GM19025 (cell line): Measurements from ENCODE around the gene SEMA4A.
"Not testable (repeated sequence)": the region's sequence is repeated elsewhere in the genome, so short reads cannot be mapped to it uniquely, and the experiment has no call there.

Experiments used
- ATAC-seq: cut with Tn5 transposase; IDR thresholded peaks from one replicate; pipeline ENCODE4 v1.9.1; 2021; ENCODE audit warnings: mild to moderate bottlenecking, low read depth, moderate library complexity; ENCODE audit not compliant: unreplicated experiment

Gene SEMA4A

DNA sequence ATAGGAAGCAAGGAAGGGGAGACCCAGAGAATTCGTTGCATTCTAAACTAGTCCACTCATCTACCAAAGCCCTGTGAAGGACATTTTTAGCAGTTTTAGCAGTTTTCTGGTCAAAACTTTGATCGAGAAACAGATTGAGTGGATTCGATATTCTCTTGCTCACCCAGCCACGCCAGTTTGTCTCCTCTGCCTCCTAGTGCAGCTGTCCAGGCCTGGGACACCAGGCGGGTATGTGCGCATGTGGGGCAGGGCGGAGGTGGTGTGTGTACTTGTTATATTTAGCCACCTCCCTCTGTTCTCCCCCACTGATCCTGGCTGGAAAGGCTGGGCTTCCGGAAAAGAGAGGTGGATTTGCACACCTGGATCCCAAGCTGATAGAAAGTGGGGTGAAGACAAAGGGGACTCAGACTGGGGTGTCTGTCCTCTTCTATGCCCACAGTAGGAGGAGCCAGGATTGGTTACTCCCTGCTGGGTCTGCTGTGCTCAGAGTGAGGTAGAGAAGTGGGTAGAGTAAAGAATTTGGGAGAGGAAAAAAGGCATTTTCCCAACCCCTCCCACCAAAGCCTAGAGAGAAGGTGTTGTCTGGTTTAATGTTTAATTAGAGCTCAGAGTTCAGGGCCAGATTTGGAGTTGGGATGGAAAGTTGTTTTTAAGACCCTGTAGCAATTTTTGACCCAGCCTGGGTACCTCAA, 35.1 kb upstream of the SEMA4A start:
- no peak for ATAC-seq

DNA sequence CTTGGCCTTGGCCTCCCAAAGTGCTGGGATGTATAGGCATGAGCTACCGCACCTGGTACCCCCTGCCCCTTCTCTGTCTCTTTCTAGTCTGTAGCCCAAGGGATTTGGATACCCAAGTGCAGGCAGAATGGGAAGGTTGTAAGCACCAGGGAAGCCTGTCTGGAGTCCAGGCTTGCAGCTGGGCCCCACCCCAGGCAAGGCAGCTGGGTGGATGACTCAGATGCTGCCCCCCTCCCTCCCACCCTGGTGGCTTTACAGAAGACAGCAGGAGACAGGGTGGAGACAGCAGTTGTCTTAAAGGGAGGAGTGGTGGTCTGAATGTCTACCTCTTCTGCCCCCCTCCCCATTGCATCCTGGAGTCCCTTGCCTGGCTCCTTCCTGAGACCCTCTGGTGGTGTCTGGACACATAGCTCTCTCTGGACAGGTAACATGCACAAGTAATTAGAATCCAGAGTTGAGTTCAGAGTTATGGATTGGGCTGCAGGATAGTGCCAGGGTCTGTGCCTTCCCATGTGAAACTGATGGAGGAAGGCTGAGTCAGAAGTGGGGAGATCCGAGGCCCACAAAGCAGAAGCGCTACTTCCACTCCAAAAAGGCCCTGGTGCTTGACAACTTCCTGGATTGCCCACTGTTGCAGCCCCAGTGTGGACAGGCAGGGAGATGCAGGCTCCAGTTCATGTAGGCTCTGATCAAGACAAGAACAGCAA, 33.7 kb upstream of the SEMA4A start:
- ATAC-seq, result no peak

DNA sequence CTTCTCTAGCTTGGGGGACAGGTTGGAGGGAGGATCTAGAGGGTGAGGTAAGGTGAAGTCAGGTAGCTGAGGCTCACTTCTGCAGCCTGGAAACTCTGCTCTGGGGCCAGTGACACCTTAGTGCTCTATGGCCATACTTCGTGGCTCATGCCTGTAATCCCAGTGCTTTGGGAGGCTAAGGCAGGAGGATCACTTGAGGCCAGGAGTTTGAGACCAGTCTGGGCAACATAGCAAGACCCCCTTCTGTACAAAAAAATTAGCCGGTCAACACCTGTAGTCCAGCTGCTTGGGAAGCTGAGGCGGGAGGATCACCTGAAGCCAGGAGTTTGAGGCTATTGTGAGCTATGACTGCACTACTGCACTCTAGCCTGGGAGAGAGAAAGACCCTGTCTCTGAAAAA, 33.1 kb upstream of the SEMA4A start:
- ATAC-seq, result no peak

DNA sequence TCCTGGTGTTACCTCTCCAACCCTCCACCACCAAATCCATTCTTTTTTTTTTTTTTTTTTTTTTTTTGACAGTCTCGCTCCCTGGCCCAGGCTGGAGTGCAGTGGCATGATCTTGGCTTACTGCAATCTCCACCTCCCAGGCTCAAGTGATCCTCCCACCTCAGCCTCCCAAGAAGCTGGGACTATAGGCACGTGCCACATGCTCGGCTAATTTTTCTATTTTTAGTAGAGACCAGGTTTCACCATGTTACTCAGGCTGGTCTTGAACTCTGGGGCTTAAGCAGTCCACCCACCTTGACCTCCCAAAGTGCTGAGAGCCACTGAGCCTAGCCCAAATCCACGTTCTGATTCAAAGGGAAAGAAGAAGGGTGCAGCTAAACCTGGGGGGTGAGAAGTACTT, 32.4 kb upstream of the SEMA4A start:
- ATAC-seq, result not testable (repeated sequence)

DNA sequence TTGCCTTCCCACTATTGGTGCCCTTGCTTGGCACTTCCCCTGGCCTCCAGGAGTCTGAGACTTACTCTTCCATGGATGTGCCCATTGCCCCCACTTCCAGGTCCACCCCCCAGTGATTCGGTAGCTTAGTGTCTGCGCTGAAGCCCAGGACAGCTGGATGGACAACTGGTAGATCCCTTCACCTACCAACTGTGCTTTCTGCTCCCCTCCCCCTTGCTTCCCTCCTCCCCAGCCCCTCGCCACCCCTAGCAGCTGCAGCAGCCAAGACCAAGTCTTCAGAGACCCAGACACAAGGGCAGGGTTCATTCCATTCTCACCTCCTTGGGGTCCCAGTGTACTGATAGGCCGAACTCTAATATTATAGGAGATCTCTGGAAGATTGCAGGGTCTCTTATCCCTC, 31.9 kb upstream of the SEMA4A start:
- no peak for ATAC-seq

DNA sequence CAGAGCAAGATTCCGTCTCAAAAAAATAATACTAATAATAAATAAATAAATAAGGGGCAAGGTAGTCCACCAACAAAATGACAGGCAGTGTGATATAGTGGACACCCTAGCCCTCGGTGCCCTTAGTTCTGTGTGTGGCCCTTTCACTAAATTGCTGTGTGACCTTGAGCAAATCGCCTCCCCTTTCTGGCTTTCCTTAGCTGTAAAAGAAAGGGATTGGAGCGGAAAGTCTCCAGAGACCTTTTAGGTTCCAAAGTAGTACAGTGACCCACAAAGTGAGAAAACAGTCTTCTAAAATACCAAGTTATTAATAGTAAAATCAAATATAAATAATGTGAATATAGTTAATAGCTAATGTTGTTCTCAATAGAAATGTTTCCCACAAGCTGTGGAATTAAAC, 31.3 kb upstream of the SEMA4A start:
- no peak for ATAC-seq

DNA sequence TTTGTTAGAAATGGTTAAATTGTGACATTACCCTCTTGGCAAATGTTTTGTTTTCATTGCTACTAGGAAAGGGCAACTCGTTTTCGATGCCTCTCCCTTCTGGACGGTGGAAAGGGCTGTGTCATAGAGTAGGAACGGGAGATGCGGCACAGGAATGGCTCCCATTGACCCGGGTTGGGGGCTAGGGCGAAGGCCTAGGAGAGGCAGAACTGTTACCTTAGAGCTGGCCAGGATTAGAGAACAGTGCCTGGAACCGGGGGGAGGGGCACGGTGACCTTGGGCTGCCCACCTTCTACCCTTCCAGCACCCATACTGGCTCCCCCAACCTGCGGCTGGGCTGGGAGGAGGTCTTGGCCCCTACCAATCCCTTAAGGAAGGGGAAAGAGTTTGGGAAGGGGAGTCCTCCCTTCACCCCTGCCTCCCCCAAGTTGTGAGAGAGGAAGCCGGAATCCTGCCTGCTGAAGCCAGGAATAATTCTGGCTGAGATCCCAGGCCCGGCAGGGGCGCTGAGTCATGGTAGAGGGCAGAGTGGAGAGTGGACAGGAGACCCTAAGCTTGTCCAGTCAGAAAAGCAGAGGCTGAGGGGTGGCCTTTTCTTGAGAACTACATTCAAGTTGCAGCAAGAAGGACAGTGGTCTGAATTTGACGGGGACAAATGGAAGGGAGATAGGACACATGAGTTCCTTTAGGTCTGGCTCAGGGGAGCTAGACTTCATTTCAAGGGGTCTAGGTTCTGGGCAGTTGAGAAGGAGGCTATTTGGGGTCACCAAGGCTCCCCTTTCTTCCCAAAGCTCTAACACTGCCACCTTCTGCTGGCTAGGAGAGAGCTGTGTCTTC, 30.6 kb upstream of the SEMA4A start:
- ATAC-seq, result no peak

DNA sequence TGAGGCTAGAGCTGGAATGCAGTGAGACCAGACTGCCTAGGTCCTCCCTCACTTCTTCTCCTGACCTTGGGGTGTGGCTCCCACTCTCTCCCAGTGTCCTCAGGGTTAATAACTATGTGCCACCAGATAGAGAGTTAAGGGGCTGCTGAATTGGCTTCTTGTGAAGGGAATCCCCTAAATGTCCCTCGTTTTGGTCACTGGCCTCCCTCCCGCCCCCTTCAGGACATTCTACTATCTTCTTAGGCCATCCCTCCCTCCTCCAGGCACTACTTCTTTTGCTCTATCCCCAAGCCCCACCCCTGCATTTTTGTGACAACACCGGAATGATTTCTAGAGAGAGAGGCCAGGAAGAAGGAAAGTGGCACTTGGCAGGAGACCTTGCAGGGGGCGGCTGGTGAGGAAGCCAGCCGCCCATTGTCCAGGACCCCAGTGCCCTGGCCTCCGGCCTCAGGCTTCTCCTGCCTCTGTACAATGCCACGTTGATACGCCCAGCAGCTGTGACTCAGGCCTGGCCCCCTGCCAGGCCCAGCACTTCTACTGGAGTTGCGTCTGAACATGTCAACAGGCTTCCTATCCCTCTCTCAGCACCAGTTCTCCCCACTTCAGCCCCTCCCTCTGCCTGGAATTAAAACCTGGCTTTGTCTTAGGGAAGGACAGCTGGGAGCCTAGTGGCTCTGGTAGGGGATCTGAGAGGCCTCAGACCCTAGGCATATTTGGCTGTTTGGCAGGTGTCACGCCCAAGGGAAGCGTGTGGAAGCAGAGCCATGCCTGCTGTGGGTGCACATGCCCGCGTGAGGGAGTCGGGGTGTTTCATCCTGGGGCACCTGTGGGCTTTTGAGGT, 29.8 kb upstream of the SEMA4A start:
- no peak for ATAC-seq

DNA sequence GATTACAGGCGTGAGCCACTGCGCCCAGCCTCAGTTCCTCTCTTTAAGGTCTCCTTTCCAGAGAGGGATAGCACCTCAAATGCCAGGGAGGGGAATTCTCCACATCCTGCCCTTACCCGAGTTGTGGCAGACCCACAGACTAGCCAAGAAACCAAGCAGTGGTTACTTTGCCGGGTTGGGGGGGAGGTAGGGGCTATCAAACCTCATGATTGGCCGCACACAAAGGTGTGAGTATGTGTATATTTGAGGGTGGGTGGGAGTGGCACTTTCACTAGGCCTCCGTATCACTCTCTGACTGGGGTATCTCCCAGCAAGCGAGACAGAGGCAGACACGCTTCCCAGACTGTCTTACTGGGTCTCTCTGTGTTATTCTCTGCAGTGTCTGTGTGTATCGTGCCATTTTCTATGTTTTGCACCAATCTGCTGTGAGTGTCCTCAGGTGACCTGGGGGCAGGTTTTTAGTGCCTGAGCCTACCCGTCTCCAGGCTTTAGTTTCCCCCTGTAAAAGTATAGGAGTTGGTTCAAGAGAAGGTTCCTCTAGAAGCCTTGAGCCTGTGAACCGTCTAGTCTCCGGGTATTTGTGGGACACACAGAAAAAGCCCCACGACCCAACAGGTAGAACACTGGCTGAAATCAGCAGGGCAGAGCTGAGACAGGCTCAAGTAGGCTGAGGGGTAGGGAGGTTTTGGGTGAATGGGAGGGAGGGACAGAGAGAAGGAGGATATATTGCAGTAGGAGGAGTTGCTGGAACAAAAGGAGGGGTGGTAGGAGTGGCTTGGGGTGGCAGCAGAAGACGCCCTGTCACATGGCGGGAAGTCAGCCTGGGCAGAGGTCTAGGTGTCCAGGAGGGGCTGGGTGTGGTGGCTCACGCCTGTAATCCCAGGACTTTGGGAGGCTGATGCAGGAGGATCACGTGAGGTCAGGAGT, 28.6 kb upstream of the SEMA4A start:
- no peak for ATAC-seq

DNA sequence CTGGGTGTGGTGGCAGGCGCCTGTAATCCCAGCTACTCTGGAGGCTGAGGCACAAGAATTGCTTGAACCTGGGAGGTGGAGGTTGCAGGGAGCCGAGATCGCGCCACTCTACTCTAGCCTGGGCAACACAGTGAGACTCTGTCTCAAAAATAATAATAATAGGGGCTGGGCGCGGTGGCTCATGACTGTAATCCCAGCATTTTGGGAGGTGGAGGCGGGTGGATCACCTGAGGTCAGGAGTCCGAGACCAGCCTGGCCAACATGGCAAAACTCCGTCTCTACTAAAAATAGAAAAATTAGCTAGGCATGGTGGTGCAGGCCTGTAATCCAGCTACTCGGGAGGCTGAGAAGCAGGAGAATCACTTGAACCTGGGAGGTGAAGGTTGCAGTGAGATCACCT, 27.8 kb upstream of the SEMA4A start:
- not testable (repeated sequence) for ATAC-seq

DNA sequence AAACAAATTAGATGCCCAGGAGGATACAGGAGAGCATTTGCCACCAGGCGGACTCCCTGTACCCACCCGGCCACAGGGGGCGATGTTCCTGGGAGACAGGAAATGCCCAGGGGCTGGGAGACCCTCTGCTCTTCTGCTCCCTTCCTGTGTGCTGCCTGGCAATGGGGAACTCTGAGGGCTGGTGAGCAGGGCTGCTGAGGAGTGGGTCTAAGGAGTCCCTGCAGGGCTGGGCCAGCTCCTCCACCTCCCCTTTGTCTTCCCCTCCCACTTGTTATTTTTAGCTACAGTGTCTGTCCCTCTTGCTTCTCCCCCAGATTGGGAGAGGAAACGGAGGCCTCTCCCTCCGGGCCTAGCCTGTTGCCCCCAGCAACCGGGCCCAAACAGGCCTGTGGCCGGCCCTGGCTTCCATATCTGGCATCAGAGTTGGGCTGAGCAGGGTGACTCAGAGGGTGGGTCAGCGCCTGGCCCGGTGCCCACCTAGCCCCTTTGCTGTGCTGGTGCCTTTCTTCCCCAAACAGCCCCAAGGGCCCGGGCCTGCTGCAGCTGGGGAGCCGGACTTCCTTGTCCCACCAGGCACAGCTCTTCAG, 27.2 kb upstream of the SEMA4A start:
- no peak for ATAC-seq

DNA sequence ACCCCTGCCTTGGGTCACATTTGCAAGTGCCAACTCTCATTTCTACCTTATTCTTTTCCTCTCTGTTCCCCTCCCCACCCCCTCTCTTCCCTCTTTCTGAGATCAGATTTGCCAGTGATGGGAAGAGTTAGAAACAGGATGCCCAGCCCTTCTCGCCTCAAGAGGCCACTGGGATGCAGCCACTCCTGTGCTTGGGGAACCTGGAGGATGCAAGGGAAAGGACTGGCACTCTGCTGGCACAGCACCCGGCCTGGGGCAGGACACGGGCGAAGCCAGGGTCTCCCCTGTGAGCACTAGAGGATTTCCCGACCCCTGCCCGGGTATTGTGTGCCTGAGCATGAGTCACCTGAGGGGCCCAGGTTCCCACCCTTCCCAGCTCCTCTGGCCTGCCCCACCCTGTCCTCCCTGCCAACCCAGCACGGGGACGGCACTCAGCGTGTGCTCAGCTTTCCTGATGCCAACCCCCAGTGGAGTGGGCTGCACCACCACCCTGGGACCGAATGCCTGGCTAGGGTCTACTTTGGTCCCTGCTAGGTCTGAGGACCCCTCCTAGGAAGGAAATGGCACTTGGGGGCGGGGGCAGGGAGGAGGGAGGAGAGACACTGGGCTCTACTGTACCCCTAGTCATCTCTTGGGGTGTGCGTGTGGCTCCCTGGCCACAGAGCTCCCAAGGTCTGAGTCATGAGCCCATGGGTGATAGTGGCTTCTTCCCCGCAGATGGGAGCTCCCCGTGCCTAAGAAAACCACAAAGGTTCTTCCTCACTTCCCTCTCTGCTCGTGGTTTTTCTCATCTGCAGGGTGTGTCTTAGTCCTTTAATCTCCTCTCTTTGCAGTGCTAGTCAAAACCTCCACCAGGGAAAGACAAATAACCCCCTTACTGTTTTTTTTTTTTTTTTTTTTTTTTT, 26.5 kb upstream of the SEMA4A start:
- ATAC-seq, result peak; percentile 58

DNA sequence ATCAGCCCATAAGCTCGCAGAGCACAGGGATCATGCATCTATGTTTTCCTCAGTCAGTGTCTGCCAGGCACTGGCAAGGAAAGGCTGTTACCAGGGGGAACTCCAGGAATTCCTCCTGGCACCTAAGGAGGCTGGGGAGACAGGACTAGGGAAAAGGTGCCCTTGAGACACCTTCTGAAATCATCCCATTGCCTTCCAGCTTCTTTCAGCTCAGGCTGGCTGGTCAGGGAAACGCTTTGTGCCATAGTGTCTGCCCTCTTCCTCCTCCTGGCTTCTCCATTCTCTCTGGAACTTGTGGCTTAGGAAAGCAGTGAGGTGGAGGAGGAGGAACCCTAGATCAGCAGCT, 25.1 kb upstream of the SEMA4A start:
- ATAC-seq, result no peak

DNA sequence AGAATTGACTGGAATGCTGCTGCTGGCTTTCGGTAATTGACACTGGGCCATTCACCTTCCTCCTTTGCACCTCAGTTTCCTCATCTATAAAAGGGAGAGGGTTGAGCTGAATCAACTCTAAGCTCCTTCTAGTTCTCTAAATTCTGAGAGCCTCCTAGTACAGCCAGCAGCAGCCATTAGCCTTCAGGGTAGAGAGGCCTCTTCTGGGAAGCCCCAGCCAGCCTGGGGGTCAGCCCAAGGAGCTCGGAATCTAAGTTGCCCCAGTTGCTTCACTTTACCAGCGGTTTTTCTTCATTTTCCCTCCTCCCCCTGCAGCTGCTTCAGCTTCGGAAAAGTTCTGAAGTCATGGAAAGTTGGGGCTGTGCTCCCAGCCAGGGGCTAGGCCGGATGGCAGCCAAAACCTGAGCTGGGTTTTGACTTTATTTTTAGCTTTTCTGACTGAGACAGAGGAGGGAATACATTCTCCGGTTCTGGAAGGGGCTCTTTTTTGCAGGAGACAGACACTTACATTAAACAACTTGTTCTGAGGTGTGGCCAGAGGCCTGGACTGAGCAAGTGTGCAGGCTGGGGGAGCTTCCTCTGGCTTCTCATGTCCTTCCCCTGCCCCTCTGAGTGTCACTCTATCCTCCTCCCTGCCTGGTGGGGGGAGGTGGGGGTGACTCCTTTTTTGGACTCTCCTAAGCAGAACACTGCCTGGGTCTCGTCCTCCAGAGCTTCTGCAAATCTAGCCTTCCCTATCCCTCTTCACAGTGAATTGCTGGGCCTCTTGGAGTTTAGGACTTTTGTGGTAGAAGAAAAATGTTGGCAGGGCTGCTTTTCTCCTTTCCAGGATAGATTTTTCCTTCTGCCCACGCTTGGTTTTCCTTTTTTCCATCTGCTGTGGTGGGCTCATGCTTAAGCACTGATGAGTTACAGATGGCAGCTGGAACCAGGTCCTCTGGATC, 24.5 kb upstream of the SEMA4A start:
- no peak for ATAC-seq

DNA sequence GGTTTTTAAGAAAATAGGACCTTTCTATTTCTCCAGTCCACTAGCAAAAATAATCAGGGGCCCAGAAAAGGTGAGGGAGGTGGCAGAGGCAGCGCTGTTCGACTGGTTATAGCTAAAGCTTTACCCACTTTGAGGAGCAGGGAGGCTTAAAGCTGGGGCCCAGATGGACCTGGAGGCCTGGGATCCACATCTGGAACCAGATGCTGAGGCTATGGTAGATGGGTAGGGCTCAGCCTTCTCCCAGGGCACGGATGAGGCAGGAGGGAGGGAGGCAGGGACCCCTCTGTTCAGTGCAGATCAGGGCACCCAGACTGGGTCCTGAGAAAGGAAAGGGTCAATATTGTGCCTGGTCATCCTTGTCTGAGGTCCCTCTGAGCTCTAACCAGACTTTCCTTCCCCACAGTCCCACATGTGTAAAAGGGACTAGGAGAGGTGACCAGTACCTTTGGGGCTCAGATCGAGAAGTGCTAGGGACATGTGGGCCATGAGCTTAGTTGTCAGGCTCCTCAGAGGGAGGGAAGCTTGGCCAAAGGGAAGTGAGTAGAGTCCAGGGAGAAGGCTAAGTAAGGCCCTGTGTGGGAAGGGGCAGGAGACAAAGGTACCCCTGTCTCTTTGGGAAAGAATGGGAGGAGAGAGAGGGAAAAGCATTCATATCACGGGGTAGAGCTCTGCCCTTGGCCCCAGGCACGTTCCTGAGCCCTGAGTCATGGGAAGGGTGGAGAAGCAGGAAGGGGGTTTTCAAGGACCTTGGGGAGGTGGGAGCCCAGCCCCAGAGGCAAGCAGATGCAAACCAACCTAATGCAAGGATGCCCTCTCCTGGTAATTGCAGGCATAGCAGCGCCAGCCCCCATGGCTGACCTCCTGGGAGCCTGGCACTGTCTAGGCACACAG, 23.5 kb upstream of the SEMA4A start:
- ATAC-seq, result no peak

DNA sequence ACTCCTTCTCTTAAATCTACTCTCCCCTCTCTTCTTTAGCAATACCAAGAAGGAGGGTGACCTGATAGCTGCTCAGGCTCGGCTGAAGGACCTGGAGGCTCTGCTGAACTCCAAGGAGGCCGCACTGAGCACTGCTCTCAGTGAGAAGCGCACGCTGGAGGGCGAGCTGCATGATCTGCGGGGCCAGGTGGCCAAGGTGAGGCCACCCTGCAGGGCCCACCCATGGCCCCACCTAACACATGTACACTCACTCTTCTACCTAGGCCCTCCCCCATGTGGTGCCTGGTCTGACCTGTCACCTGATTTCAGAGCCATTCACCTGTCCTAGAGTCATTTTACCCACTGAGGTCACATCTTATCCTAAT, 22.8 kb upstream of the SEMA4A start:
- ATAC-seq, result no peak
